ENCODE results near the gene VPS33B. TPM values are rescaled to one million over a fixed set of nuclear protein-coding genes. Genes with fewer than 3 reads are reported as not detected.

The VPS33B gene
- total RNA-seq, 1 experiment from 2014 or later, result 16.3 TPM

GRCh38 chr15:91072161-91072560 is 49.8 kb upstream of the VPS33B start:
- H3K4me3 Mint-ChIP-seq, result no peak overlapping the region
- H4K5ac ChIP-seq (ENCODE audit: insufficient read length, low read depth, low read length), result no peak overlapping the region

More at GRCh38 chr15:91072161-91072560, 49.8 kb upstream of the VPS33B start:
- no peak overlapping the region for H3K14ac ChIP-seq (ENCODE audit: insufficient read depth, low read length)
- DNase-seq, result no peak
- no peaks in the 10 kb centered on the region for H3K27me3 ChIP-seq (ENCODE audit: insufficient read depth, low read length)
- no peak overlapping the region for H3K4me2 ChIP-seq (ENCODE audit: insufficient read depth, insufficient read length, low read length)
- H3T11ph ChIP-seq (ENCODE audit: low read length), result no peak overlapping the region
- H3K79me1 ChIP-seq (ENCODE audit: insufficient read depth, low read depth, low read length, poor library complexity, severe bottlenecking), result no peaks in the 10 kb centered on the region
- Mint-ChIP-seq H3K4me1 (no peaks in the 10 kb centered on the region), H3K27ac (no peak overlapping the region), H3K27me3 (ENCODE audit: low read depth) (no peaks in the 10 kb centered on the region), H3K9me3 (no peaks in the 10 kb centered on the region), H3K36me3 (ENCODE audit: insufficient read depth in 1 of 3, low read depth in 3 of 3) (no peaks in the 10 kb centered on the region)
- H2BK12ac ChIP-seq (ENCODE audit: insufficient read length, low read depth, low read length), result no peak overlapping the region
- H3K9me3 ChIP-seq (ENCODE audit: control insufficient read depth, low read depth, low read length), result no peaks in the 10 kb centered on the region
- no peak overlapping the region for H3K4ac ChIP-seq (ENCODE audit: low read depth, low read length)
- H3K23me2 ChIP-seq (ENCODE audit: insufficient read length, low read depth, low read length, poor library complexity, severe bottlenecking), result no peaks in the 10 kb centered on the region
- no peak overlapping the region for H2AK5ac ChIP-seq (ENCODE audit: insufficient read length, low read length)
- no peak overlapping the region for H3K23ac ChIP-seq (ENCODE audit: insufficient read length, low read depth, low read length)
- no peak overlapping the region for H2AFZ ChIP-seq (ENCODE audit: low read length)
- H4K8ac ChIP-seq (replicated peaks; ENCODE audit: insufficient read length, low read depth, low read length), result no peak overlapping the region
- no peaks in the 10 kb centered on the region for H3K79me2 ChIP-seq (ENCODE audit: insufficient read depth, low read length)
- H4K20me1 ChIP-seq (ENCODE audit: control insufficient read depth, insufficient read depth, insufficient read length), result no peaks in the 10 kb centered on the region
- H2BK5ac ChIP-seq (ENCODE audit: insufficient read length, low read length), result no peak overlapping the region
- no peak overlapping the region for H2BK15ac ChIP-seq (ENCODE audit: low read depth, low read length)
- H3K4me1 ChIP-seq (ENCODE audit: insufficient read depth, low read length), result no peaks in the 10 kb centered on the region
- no peak for TF ChIP-seq CTCF (conservative IDR thresholded peaks at IDR 0.05)
- no peak overlapping the region for H2BK20ac ChIP-seq (ENCODE audit: low read depth, low read length, poor library complexity, severe bottlenecking)
- H3K9ac ChIP-seq (ENCODE audit: extremely low read depth, insufficient read length, low read length), result no peak overlapping the region
- H2BK120ac ChIP-seq (ENCODE audit: low read depth, low read length, poor library complexity, severe bottlenecking), result no peak overlapping the region
- no CpG with 5 or more reads among the region's 4 CpGs for WGBS (ENCODE audit: extremely low coverage, insufficient read length, low lambda C conversion rate)
- no peak overlapping the region for H3K27ac ChIP-seq (ENCODE audit: insufficient read length, low read depth, low read length)
- no peak overlapping the region for H4K91ac ChIP-seq (ENCODE audit: insufficient read length, low read depth, low read length)
- no peak overlapping the region for H3K56ac ChIP-seq (ENCODE audit: insufficient read length, low read depth, low read length)
- no peak overlapping the region for H3K18ac ChIP-seq (ENCODE audit: insufficient read length, low read depth, low read length)

Data from H9 (cell line).